ENCODE measurements around the gene ALDH1A2.

ALDH1A2 gene

GRCh38 chr15:57994221-57995049 lies 71.1 kb downstream of the ALDH1A2 start:
- DNase-seq (ENCODE audit: low spot score) = no peak

GRCh38 chr15:57993409-57994145 lies 71.9 kb downstream of the ALDH1A2 start:
- no peak for DNase-seq (ENCODE audit: low spot score)

- no peak for DNase-seq (ENCODE audit: low spot score)
Observed at GRCh38 chr15:57992761-57993355, 72.7 kb downstream of the ALDH1A2 start.

- DNase-seq (ENCODE audit: low spot score) = no peak
Observed at GRCh38 chr15:57973534-57973933, 92.0 kb downstream of the ALDH1A2 start.

- DNase-seq (ENCODE audit: low spot score) = no peak
Observed at GRCh38 chr15:57972864-57973263, 92.6 kb downstream of the ALDH1A2 start.

DNA sequence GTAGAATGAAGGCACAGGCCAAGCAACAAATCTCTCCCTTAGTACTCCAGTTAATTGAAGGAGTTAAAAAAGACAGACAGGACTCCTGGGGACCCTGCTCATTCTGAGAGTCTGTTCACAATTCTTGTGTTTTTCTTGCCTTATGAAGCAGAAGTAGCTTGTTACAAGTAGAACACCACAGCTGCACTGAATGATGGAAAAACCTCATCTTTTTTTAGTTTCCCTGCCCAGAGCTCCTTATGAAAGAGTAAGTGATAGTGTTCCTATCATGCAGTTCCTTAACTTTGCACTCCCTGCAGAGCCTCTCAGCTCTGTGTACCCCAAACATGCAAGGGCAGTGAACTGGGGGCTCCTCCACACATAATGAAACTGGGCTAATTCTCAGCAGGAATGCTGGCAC lies 95.5 kb downstream of the ALDH1A2 start:
- DNase-seq (ENCODE audit: low spot score) = no peak

GRCh38 chr15:57969355-57969754 lies 96.2 kb downstream of the ALDH1A2 start:
- DNase-seq (ENCODE audit: low spot score) = no peak

DNA sequence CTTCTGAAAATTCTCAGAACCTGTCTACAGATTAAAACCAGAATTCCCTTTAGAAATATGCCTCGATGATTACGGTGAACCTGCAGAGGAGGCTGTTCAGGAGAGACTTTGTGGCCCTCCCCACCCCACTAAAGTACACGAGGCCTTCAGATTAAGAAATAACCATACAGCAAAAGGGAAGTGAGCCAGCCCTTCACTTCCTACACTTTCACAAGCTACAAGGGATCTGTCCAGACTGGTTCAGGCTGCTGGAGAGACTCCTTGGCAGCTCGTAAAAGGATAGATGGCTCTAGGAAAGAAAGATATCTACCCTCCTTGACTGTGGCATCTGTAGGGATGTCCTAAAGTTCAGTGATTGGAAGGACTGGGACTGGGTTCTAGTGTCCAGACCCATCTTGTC lies 102.6 kb downstream of the ALDH1A2 start:
- no peak for DNase-seq (ENCODE audit: low spot score)

- DNase-seq (ENCODE audit: low spot score) = no peak
Observed at GRCh38 chr15:57961919-57962318, 103.6 kb downstream of the ALDH1A2 start.

- DNase-seq (ENCODE audit: low spot score) = no peak
Observed at GRCh38 chr15:57957113-57957512, 108.4 kb downstream of the ALDH1A2 start.

DNA sequence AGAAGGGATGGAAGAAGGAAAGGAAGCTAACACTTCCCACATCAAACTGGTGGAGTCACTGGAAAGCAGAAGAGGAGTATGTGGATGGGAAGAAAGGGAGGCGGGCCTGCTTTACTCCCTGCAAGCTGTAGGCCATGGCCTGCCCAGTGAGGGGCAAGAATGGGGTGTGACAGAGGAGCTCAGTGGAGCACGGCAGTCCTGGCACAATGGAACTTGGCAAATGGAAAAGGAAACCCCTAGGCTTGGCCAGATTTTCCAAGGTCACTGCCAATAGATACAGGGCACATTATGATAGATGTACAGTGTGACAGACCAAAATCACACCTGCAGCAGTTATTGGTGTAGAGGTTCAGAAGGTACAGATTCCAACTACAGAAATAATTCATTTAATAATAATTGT lies 111.6 kb downstream of the ALDH1A2 start:
- no peak for DNase-seq (ENCODE audit: low spot score)

- no peak for DNase-seq (ENCODE audit: low spot score)
Observed at GRCh38 chr15:57951328-57951932, 114.1 kb downstream of the ALDH1A2 start.

- no peak for DNase-seq (ENCODE audit: low spot score)
Observed at GRCh38 chr15:57950381-57950946, 115.0 kb downstream of the ALDH1A2 start.

DNA sequence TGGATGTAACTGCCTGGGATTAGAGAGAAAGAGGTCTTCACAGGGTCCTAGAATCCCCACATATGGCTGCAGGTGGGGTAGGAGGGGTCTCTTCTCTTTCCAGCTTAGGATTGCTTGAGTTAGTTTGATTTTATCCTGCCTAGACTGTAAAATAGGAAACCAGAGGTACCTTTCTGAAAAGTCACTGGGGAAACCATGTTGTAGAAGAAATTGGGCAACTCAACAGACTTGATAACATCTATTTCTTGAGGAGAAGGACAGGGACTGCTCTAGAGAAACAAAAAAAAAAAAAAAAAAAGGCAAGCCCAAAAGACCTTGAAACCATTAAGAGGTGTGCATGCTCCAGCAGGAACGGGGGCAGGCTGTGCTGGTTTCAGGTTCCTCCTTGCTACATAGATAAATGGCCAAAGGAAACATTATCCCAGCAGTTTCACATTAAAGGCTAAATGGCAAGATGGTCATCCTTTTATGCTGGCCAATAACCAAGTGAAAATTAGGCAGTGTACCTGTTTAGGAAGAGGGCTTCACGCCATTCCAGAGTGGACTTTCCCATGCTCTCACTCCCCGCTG lies 116.1 kb downstream of the ALDH1A2 start:
- no peak for DNase-seq (ENCODE audit: low spot score)

DNA sequence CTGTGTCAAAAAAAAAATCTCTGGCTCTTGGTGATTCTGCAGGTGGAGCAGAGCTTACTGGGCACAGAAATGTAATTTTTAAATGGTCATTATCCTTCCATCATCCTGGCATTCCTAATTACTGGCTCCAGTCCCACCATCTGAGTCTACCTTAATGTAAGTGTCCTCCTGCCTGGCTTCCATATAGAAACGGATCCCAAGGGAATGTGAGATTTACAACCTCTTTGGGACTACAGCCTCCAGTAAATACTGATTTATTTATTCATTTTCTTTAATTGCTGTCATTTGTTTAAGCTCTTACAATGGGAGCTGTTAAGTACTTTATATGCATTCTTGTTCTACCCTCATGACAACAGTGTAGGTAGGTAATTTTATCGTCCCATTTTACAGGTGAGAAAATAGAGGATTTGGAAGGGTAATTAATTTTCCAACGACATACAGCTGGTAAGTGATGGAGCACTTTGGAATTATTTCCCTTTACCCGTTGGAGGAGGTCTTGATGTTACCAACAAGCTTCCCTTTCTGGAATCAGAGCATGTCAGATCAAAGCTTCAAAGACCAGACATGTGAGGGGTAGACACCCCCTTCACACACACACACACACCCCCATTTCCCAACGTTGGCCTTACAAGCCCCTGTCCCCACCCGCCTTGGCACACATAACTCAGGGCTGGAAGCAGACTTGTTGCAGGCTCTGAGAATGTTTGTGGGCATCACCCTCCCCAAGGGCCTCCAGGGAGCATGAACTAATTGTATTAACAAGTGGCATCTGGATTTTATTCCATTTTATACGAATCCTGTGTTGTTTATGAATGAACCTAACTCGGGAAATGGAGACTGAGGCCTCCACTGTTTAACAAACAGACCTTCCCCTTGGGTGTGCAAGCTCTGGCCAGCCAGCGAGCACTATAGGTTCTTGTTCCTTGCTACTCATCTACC lies 116.9 kb downstream of the ALDH1A2 start:
- no peak for DNase-seq (ENCODE audit: low spot score)

DNA sequence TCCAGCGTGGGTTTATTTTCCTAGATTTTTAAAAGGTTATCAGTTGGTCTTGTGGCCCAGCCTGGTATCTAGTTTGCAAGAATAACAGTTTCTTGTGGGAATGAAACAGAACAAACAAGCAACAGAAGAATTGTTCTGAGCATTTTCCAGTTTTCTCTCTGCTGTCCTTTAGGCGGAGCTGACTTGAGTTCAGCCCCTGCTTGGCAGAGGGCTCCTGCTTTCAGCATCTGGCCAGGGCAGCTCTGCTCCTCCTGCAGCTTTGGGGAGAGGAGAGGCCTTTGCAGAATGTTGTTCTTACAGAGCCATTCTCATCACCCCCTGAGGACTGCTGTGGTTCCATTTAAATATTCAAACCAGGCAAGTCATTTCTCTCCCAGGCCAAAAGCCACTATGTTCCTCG lies 117.7 kb downstream of the ALDH1A2 start:
- no peak for DNase-seq (ENCODE audit: low spot score)

DNA sequence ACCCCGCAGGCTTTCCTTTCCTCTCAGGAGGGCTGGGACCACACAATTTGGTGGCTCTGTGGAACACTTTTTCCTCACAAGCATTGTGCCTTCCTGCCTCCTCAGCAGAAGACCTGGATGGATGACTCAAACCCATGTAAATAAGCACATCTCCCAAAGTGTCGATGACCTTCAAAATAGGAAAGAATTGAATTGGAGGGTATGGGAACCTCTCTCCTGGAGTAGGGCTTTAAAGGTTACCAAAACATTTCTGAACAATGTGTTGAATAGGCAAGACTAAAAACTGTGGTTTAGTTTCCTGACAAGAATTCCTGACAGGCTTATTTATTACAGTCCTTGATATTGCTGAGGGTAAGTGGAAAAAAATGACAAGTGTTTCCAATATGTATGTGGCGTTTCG lies 118.2 kb downstream of the ALDH1A2 start:
- DNase-seq (ENCODE audit: low spot score) = no peak

DNA sequence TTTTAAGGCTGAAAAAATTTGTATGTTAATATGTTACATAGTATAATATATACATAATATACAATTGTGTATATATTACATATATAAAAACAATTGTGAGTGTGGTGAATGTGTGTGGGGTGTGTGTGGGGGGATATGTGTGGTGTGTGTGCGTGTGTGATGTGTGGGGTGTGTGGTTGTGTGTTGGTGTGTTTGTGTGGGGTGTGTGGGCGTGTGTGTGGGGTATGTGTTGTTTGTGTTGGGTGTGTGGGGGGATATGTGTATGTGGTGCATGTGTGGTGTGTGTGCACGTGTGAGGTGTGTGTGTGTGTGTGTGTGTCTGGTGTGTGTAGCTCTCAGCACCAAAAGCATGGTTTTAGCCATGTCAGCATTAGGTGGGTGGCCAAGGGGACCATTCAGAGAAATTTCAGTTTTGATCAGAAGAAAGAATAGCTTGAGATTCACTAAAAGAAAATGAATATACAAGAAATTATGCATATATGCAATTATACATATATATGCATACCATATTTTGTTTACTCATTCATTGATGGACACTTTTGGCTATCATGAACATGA lies 118.9 kb downstream of the ALDH1A2 start:
- DNase-seq (ENCODE audit: low spot score) = no peak

- DNase-seq (ENCODE audit: low spot score) = no peak
Observed at GRCh38 chr15:57945616-57946015, 119.9 kb downstream of the ALDH1A2 start.

GRCh38 chr15:57943754-57944420 lies 121.6 kb downstream of the ALDH1A2 start:
- DNase-seq (ENCODE audit: low spot score) = no peak

Measured in AG08396 (cell line).